ENCODE results near the gene HTD2.

DNA sequence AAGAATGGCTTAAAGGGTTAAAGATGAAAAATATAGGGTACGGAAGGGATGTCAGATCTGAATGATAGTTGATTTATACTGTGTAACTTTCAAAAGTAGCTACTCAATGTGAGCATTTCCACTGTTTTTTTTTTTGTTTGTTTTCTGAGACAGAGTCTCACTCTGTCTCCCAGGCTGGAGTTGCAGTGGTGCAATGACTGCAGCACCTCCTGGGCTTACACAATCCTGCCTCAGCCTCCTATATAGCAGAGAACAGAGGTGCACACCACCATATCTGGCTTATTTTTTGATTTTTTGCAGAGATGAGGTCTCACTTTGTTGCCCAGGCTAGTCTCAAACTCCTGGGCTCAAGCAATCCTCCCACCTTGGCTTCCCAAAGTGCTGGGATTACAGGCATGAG lies 16.5 kb downstream of the HTD2 start:
- TF ChIP-seq TAF1 (IDR thresholded peaks at IDR 0.05; ENCODE audit: borderline replicate concordance, insufficient read depth, low read length): no peak
- TF ChIP-seq POLR2AphosphoS5 (IDR thresholded peaks at IDR 0.05; ENCODE audit: low read depth, low read length): no peak
- TF ChIP-seq FOXP2 (optimal IDR thresholded peaks at IDR 0.05; ENCODE audit: borderline replicate concordance, extremely low read depth, extremely low read length, insufficient read depth): no peak
- no peak for TF ChIP-seq SIN3A (IDR thresholded peaks at IDR 0.05; ENCODE audit: borderline replicate concordance, insufficient read depth, low read length)
- TF ChIP-seq, protein P1, sequence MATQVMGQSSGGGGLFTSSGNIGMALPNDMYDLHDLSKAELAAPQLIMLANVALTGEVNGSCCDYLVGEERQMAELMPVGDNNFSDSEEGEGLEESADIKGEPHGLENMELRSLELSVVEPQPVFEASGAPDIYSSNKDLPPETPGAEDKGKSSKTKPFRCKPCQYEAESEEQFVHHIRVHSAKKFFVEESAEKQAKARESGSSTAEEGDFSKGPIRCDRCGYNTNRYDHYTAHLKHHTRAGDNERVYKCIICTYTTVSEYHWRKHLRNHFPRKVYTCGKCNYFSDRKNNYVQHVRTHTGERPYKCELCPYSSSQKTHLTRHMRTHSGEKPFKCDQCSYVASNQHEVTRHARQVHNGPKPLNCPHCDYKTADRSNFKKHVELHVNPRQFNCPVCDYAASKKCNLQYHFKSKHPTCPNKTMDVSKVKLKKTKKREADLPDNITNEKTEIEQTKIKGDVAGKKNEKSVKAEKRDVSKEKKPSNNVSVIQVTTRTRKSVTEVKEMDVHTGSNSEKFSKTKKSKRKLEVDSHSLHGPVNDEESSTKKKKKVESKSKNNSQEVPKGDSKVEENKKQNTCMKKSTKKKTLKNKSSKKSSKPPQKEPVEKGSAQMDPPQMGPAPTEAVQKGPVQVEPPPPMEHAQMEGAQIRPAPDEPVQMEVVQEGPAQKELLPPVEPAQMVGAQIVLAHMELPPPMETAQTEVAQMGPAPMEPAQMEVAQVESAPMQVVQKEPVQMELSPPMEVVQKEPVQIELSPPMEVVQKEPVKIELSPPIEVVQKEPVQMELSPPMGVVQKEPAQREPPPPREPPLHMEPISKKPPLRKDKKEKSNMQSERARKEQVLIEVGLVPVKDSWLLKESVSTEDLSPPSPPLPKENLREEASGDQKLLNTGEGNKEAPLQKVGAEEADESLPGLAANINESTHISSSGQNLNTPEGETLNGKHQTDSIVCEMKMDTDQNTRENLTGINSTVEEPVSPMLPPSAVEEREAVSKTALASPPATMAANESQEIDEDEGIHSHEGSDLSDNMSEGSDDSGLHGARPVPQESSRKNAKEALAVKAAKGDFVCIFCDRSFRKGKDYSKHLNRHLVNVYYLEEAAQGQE (IDR thresholded peaks at IDR 0.05; ENCODE audit: insufficient read depth in 1 of 2, low read depth in 2 of 2, low read length in 2 of 2): no peak
